HG03095 (cell line): ENCODE results near the gene PSMD13.

ENCODE experiments used
- ATAC-seq: cut with Tn5 transposase; IDR thresholded peaks from one replicate; pipeline ENCODE4 v1.9.1; 2021; ENCODE audit warnings: moderate library complexity; ENCODE audit not compliant: unreplicated experiment

Gene PSMD13

DNA sequence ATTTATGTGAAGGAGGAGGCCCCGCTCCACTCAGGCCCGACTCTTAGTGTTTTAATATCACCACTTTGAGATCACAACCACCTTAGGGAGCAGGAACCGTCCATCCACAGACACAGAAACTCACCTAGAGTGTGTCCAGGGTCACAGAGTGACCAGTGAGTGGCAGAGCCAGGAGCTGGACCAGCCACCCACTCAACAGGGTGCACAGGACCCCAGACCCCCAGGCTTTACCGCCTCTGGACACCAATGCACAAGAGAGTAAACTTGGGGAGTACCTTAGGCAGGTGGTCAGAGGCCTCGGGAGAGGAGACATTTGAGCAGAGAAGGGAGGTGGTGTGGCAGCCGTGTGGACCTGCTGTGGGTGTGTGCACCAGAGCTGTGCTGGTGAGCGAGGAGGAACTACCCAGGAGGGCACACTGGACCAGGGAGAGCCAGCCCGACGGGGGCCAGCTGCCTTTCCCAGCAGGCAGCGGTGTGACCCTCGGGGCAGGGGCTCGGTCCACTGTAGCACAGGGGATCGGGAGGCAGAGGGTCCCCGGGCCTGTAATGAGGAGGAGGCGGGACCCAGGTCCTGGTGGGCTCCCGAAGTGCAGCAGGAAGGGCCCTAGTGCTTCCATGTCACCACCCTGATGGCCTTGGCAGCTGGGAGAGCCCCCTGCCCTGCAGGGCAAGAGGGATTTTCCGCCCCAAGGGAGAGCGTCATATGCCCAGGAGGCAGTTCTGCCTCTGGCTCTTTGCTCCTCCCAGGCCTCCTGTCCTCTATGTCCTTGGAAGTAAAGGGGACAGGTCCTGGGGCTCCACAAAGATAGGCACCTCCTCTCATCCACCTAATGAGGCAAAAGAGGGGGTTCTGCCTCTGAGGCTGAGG lies 33.9 kb downstream of the PSMD13 start:
- ATAC-seq, result no peak

DNA sequence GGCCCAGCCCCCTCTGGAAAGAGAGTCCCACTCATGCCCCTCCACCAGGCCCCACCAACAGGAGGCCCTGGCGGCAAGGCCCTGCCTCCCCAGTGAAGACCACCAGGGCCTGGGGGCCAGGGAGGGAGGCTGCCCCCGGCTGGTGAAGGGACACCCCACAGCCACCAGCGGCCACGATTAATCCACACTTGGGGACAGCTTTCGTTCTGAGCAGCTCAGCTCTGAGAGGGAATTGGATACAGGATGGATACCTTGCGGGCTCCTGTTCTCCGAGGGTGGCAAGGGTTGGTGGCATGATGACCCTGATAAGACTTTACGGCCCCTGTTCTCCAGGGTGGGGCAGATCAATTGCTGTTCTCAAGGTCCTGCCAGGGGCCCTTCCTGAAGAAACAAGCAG lies 34.5 kb downstream of the PSMD13 start:
- ATAC-seq, result no peak

DNA sequence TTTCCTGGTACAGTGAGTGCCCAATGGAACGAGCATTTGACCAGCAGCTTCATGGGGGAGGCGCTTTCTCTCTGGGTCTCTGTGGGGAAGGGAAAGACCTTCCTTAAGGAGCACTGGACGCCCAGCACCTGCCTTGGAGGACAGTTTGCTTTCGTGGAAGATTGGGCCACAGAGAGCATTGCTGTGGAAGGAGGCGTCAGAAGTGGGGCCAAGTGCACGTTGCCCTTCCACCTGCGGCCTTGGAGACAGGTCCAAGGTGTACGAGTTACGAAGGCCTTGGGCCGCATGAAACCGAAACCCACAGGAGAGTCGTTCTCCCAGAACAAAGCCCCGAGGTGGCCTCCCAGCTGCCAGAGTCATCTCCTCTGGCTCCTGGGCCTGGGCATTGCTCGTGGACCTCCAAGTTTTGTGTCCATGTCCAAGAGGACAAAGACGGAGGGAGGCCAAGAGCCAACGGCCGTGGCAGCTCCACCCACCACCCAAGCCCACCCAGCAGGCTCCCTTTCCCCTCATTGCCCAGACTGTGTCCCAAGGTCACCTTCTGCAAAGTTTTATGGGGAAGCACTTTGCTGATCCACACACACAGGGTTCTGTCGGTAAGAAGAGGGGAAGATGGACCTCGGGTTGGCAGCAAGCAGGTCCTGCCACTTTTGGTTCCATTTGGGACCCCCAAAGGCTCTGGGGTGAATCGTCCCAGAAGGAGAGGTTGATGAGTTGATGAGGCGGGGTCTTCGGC lies 35.6 kb downstream of the PSMD13 start:
- no peak for ATAC-seq

DNA sequence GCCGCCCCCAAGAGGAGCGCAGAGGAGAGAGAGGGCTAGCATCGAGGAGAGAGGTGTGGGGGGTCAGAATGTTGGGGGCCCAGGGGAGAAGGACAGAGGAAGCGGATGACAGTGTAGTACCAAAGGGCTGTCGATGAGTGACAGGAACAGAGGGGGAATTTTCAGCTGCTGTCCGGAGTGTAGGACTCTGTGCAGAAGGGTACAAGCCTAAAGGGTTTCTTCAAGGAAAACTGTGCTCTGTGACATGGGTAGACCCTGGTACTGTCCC lies 36.1 kb downstream of the PSMD13 start:
- no peak for ATAC-seq

DNA sequence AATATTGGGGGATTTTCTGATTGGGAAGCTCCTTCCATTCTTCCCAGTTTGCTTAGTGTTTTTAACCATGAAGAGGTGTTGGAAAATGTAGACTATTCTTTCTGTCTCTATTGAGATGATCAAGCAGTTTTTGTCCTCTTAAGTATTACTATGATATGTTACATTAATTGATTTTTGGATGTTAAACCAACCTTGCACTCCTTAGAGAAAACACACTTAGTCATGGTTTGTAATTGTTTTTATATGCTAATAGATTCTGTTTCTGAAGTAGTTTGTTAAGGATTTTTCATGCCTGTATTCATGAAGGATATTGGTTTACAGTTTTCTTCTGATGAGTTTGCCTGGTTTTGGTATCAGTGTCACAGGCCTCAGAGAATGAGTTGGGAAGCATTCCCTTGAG lies 39.4 kb downstream of the PSMD13 start:
- no peak for ATAC-seq

DNA sequence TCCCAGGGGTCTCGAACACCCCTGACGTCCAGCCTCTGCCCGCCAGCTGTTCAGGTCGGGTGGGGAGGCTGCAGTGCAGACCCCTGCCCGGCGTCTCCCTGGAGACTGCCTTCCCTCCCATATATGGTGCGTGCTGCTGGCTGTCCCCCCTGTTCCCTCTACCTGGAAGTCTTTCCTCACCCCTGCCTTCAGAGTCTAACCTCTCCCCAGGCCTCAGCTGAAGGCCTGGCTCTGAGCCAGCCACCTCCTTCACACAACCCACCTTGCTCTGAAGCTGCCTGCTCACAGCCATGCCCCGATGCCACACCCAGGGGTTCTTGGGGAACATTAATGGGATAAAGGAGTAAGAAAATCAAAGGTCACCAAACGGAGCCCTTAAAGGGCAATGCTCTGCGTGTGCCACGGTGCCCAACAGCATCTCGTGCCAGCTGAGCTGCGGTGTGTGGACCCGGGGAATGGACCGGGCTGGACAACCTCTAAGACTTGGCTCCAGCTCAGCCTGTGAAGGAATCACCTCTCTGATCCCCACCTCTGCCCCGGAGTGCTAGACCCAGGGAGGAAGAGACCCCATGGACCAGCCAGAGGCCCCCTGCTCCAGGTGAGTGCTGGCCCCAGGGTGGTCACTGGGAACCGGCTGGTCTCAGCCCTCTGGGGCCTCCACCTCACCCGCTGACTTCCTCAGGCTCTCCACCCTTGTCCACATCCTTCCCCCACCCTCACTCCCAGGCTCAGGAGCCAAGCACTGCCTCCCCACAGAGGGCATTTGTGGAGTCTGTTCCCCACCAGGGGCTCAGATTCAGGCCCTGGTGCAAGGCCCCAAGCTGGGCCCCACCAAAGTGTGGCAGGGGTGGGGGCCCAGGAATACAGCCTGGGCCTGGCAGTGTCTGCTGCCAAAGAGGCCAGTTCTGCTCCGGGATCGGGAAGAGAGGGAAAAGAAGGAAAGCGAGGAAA lies 41.5 kb downstream of the PSMD13 start, which contains the start of gene NLRP6:
TSS of gene NLRP6 (plus strand) at position 407 of the 951 bp plus-strand sequence. CDS start at position 570, 163 bp downstream.
- no peak for ATAC-seq

DNA sequence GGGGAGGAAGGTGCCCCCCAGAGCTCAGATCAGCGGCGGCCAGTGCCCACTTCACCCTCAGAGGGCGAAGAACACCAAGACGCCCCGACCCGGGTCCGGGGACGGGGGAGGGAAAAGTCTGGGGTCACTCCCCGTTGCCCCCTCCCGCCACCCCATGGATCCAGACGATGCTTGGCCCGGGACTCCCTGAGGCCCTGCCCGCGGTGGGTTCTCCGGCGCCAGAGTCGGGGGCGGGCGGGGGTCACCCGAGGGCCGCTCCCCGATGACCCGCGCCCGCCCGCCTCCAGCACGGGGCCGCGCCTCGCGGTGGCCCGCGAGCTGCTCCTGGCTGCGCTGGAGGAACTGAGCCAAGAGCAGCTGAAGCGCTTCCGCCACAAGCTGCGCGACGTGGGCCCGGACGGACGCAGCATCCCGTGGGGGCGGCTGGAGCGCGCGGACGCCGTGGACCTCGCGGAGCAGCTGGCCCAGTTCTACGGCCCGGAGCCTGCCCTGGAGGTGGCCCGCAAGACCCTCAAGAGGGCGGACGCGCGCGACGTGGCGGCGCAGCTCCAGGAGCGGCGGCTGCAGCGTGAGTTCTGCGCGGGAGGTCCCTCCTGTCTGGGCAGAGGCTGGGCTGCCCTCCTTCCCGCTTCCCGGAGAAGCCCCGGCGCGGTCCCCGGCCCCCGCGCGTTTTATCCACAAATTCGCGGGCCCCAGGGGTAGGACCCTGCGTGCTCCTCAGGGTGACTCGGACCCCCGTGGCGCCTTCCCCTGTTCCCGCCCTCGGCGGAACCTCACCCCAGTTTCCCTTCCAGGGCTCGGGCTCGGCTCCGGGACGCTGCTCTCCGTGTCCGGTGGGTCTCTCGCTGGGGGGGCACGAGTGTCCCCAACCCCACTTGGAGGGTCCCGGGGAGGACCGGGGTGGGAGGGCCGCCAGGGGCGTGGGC lies 42.5 kb downstream of the PSMD13 start:
- no peak for ATAC-seq

DNA sequence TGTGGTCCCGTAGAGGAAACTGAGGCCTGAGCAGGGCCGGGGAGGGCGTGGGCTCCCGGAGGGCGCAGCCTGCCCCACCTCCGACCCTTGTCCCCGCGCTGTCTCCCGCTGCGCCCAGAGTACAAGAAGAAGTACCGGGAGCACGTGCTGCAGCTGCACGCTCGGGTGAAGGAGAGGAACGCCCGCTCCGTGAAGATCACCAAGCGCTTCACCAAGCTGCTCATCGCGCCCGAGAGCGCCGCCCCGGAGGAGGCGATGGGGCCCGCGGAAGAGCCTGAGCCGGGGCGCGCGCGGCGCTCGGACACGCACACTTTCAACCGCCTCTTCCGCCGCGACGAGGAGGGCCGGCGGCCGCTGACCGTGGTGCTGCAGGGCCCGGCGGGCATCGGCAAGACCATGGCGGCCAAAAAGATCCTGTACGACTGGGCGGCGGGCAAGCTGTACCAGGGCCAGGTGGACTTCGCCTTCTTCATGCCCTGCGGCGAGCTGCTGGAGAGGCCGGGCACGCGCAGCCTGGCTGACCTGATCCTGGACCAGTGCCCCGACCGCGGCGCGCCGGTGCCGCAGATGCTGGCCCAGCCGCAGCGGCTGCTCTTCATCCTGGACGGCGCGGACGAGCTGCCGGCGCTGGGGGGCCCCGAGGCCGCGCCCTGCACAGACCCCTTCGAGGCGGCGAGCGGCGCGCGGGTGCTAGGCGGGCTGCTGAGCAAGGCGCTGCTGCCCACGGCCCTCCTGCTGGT lies 43.4 kb downstream of the PSMD13 start:
- no peak for ATAC-seq

DNA sequence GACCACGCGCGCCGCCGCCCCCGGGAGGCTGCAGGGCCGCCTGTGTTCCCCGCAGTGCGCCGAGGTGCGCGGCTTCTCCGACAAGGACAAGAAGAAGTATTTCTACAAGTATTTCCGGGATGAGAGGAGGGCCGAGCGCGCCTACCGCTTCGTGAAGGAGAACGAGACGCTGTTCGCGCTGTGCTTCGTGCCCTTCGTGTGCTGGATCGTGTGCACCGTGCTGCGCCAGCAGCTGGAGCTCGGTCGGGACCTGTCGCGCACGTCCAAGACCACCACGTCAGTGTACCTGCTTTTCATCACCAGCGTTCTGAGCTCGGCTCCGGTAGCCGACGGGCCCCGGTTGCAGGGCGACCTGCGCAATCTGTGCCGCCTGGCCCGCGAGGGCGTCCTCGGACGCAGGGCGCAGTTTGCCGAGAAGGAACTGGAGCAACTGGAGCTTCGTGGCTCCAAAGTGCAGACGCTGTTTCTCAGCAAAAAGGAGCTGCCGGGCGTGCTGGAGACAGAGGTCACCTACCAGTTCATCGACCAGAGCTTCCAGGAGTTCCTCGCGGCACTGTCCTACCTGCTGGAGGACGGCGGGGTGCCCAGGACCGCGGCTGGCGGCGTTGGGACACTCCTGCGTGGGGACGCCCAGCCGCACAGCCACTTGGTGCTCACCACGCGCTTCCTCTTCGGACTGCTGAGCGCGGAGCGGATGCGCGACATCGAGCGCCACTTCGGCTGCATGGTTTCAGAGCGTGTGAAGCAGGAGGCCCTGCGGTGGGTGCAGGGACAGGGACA lies 44.1 kb downstream of the PSMD13 start:
- no peak for ATAC-seq

DNA sequence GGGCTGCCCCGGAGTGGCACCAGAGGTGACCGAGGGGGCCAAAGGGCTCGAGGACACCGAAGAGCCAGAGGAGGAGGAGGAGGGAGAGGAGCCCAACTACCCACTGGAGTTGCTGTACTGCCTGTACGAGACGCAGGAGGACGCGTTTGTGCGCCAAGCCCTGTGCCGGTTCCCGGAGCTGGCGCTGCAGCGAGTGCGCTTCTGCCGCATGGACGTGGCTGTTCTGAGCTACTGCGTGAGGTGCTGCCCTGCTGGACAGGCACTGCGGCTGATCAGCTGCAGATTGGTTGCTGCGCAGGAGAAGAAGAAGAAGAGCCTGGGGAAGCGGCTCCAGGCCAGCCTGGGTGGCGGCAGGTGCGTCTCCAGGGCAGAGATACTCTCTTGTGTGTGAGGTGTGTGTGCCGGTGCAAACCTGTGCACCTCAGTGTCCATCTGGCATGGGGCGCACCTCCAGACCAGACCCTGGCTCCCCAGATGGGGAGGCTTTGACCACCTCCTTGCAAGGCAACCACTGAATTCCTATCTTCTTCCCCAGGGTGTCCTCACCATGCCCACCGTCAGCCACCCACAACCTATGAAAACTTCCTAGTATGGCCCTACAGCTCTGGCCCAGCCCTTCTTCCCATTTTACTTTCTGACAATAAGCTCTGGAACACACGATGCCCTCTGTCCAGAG lies 44.8 kb downstream of the PSMD13 start:
- ATAC-seq, result no peak

DNA sequence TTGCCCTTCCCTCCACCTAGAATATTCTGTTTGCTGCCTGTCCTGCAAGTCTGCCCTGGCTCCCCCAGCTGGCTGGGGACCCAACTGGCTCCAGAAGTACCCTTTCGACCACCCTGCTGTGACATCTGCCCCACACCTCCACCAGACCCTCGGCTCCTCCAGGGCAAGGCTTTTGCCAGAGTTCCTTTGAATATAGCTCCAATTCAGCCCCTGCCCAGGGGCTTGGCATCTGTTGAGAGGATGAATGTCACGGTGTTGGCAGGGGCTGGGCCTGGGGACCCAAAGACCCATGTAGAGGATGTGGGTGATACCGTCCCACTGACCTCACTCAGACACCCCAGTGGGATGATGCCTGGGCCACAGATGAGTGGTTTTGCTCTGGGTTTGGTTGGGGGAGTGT lies 45.4 kb downstream of the PSMD13 start:
- ATAC-seq, result no peak

DNA sequence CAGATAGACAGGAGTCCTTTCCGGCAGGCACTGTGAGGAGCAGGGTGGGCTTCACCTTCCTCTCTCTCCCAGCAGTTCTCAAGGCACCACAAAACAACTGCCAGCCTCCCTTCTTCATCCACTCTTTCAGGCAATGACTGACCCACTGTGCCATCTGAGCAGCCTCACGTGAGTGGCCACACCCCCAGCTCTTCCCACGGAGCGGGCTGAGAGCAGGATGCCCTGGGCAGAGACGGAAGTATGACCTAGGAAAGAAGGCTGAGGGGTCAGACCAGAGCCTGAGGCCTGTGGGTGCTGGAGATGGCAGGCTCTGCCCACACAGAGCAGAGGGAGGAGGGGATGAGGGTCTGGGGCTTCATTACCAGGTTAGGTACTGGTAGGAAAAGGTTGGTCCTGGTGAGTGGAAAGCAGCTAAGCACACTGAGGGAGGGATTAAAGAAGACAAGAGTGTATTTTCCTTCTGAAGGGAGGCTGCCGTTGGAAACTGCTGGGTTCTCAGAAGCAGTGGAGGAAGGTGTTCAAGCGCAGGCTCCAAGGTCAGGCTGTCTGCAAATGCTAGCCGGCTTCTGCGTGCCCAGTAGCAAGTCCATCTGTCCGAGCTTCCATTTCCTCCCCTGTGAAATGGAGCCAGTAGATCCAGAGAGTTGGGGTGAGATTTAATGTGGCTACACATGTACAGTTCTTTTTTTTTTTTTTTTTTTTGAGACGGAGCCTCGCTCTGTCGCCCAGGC lies 46.0 kb downstream of the PSMD13 start:
- ATAC-seq, result no peak

DNA sequence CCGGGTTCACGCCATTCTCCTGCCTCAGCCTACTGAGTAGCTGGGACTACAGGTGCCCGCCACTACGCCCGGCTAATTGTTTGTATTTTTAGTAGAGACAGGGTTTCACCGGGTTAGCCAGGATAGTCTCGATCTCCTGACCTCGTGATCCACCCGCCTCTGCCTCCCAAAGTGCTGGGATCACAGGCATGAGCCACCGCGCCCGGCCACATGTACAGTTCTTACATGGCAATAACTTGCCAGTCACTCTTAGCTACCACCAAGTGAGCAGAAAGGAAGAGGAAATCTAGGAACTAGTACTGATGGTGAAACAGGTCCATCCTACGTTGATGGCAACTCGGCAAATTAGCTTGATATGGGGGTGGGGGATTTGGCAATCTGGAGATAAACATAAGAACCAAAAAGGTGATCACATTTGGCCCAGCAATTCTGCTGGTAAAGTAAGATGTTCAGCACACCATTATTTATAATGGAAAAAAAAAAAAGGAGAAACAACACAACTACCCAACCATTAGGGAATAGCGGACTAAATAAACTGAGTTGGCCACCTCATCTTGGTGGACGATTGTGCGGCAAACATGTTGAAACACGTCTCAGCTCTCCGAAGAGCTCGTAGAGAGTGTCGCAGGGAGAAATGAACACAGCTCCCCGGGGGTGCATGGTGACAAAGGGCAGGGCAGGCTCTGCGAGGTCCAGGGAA lies 46.8 kb downstream of the PSMD13 start:
- ATAC-seq, result no peak

DNA sequence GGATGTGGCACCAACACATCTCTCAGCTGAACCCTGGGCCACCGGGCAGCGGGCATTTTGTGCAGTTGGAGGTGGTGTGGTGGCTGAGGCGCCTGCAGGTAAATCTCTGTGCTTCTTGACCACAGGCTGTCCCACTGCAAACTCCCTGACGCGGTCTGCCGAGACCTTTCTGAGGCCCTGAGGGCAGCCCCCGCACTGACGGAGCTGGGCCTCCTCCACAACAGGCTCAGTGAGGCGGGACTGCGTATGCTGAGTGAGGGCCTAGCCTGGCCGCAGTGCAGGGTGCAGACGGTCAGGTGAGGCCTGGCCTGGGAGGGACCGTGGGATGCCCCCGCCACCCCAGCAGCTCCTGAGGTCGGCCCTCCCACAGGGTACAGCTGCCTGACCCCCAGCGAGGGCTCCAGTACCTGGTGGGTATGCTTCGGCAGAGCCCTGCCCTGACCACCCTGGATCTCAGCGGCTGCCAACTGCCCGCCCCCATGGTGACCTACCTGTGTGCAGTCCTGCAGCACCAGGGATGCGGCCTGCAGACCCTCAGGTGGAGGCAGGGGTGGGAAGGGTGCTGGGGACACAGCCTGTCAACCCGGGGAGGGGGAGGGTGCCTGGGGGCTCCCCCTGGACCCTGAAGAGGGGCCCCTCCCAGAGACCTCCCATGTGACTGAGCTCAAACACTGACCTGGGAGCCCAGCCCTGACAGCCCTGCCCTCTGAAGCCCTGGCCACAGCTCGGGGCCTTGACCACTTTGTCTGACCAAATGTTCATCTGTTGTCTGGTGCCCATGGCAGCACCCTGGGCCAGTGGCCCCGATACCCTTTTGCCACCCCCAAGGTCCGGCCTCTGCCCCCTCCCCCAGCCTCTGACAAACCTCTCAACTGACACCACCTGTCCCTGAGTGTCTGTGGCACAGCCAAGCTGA lies 47.6 kb downstream of the PSMD13 start:
- ATAC-seq, result no peak

DNA sequence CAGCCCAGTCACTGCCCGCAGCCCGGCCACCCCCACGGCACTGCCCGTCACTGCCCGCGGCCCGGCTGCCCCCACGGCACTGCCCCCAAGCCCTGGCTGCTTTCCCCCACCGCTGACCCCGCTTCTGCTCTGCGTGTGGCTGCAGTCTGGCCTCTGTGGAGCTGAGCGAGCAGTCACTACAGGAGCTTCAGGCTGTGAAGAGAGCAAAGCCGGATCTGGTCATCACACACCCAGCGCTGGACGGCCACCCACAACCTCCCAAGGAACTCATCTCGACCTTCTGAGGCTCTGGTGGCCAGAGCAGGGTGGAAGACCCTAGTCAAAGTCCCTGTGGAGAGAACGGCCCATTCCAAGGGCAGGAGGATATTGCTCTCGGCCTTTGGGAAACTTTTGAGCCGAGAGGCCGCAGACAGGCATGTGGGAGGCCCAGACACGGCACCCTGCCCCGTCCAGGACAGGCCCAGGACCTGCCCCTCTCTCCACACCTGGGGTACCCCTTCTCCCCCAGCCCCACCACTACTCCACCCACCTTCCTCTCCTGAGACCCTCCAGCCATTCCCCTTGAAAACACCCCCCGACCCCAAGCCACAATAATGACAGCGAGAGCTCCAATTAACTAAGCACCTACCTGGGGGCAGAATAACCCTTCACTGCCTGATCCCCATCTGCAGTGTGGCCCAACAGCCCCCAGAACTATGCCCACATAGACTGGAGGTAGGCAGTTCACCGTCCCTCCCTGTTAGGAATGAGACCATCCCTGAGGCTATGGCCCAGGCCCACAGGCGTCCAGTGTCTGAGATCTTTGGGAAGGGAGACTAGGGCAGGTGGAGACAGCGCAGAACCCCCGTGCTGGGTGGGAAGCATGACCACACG lies 48.5 kb downstream of the PSMD13 start:
- ATAC-seq, result no peak
